Activated T-helper 2 cell treated with anti-CD3 and anti-CD28 coated beads, Interferon-gamma antibody, Interleukin-2, Interleukin-4, amounts not matched to agents 10 μg/mL and 5 μg/mL and 100 μg/mL, durations not matched to agents 14 hours and 24 hours and 36 hours (primary cell): ENCODE data around the gene CAMK2N2. TPM values are rescaled to one million over a fixed set of nuclear protein-coding genes. Genes with fewer than 3 reads are reported as not detected.

ENCODE experiments used
- DNase-seq: peaks from one replicate; pipeline ENCODE4 v3.0.0; 2021; ENCODE audit warnings: low spot score
- H3K27ac Mint-ChIP-seq: one replicate; pipeline ENCODE4 v1.8.0; 2021; ENCODE audit warnings: mixed read lengths
- H3K27me3 Mint-ChIP-seq: one replicate; pipeline ENCODE4 v1.8.0; 2021; ENCODE audit warnings: low read depth, mixed read lengths
- H3K36me3 Mint-ChIP-seq: one replicate; pipeline ENCODE4 v1.8.0; 2021; ENCODE audit warnings: low read depth, mixed read lengths
- H3K4me1 Mint-ChIP-seq: one replicate; pipeline ENCODE4 v1.8.0; 2021; ENCODE audit warnings: low read depth, mixed read lengths
- H3K4me3 Mint-ChIP-seq: one replicate; pipeline ENCODE4 v1.8.0; 2021; ENCODE audit warnings: low read depth, mild to moderate bottlenecking, moderate library complexity, mixed read lengths
- H3K9me3 Mint-ChIP-seq: one replicate; pipeline ENCODE4 v1.8.0; 2021; ENCODE audit warnings: mixed read lengths
- intact Hi-C: fragments of 100-400 bp; cut with micrococcal nuclease; formaldehyde crosslinking; loops from one replicate; pipeline ENCODE4 v1.15.1; 2023
- total RNA-seq: library from RNA; stranded (reverse); gene quantifications from 2 replicates; pipeline ENCODE4 v1.2.3, GENCODE V29; 2022

Gene CAMK2N2
- total RNA-seq, 1 donor from 2014 or later: 0.18 TPM

DNA sequence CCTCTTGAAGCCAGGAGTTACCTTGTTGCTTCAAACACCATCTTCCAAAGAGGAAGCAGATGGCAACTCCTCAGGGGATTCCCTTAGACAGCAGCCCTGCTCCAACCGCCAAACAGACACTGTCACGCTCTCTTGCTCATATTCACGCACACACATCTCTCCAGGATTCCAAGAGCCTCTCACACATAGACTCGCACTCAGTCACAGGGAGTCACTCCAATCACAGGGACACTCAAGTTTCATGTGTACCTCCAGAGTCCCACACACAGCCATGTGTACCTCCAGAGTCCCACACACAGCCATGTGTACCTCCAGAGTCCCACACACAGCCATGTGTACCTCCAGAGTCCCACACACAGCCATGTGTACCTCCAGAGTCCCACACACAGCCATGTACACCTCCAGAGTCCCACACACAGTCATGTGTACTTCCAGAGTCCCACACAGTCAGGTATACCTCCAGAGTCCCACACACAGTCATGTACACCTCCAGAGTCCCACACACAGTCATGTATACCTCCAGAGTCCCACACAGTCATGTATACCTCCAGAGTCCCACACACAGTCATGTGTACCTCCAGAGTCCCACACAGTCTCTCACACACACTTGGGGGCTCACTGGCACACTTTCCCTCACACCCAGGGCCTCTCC is 25.8 kb downstream of the CAMK2N2 start:
- Mint-ChIP-seq H3K27ac (no peak overlapping the region), H3K9me3 (no peaks in the 10 kb centered on the region), H3K4me1 (peaks cover 3% of the 10 kb centered on the region), H3K4me3 (no peak overlapping the region), H3K36me3 (no peaks in the 10 kb centered on the region), H3K27me3 (peaks cover 22% of the 10 kb centered on the region)
- intact Hi-C loops: no loop called here
- DNase-seq: no peak

DNA sequence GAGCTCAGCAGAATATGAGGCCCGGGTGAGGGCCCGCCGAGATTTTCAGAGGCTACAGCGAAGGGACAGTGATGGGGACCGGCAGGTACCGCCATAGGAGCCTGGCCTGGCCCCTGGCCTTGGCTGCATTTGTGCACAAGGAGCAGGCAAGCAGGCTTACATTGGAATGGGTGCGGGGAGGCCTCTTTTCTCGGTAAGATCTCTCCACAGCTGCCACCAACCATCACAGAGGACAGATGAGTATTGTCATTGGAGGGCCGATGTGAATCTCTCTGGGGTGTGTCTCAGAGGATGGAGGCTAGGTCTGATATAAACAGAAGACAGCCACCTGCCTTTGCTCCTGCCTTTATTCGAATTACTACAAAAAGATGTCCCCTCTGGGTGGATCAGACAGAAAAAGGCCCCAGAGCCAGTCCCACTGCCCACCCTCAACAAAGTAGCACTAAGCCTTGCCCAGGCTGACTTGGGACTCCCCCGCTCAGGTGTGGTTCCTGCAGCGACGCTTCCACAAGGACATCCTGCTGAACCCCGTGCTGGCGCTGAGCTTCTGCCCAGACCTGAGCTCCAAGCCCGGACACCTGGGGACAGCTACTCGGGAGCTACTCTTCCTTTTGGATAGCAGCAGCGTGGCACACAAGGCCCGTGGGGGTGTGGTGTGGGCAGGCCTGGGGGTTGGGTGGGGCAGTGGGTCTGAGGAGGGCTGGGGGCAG is 26.5 kb downstream of the CAMK2N2 start:
- Mint-ChIP-seq H3K27me3 (peaks cover 22% of the 10 kb centered on the region), H3K27ac (no peak overlapping the region), H3K9me3 (no peaks in the 10 kb centered on the region), H3K4me3 (no peak overlapping the region), H3K36me3 (no peaks in the 10 kb centered on the region), H3K4me1 (peaks cover 3% of the 10 kb centered on the region)
- DNase-seq: no peak
- intact Hi-C loops: no loop called here

DNA sequence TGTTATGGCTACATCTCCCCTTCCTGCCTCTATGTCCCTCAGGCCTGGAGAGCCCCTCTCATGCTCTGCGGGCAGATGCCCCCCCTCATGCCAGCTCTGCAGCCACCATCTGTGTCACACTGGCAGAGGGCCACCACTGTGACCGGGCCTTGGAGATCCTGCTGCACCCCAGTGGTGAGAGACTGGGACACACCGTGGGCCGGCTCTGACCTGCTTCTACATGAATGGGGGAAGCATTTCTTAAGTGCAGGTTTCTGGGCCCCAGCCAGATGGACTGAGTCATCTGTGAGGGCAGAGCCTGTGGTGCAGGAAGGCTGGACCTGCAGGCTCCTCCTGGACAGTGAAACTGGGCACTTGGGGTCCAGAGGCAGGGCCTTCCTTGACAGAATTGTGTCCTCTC is 27.1 kb downstream of the CAMK2N2 start:
- Mint-ChIP-seq H3K36me3 (no peaks in the 10 kb centered on the region), H3K27ac (no peak overlapping the region), H3K4me3 (no peak overlapping the region), H3K4me1 (peaks cover 3% of the 10 kb centered on the region), H3K27me3 (peaks cover 22% of the 10 kb centered on the region), H3K9me3 (no peaks in the 10 kb centered on the region)
- DNase-seq: no peak
- intact Hi-C loops: no loop called here

DNA sequence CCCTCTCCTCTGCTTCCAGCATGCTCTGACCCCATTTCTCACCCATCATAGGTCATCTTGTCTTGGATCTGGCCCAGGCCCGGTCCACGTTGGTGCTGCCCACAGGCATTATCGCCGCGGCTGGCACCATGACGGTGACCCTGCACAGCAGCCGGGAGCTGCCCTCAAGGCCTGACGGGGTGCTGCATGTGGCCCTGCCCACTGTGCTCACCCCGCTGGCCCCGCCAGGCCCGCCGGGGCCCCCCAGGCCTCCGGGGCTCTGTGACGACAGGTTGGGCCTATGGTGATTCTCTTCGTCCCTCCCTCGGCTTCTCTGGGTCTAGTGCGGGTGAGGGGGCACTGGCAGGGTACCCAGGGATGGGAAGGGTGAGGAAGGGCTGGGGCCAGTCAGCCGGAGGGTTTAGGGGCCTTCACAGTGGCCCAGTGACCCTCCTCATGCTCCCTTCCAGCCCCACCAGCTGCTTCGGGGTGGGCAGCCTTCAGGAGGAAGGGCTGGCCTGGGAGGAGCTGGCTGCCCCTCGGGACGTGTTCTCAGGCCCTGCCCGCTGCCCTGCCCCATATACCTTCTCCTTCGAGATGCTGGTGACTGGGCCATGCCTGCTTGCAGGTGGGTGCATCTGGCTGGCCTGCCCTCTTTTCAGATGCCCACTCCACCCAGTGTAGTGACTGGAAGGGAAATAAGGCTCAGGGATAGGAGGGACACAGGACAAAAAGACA is 28.1 kb downstream of the CAMK2N2 start:
- no peak overlapping the region for H3K27ac Mint-ChIP-seq
- intact Hi-C loops: no loop called here
- DNase-seq: no peak
- H3K27me3 Mint-ChIP-seq: peaks cover 32% of the 10 kb centered on the region
- peaks cover 6% of the 10 kb centered on the region for H3K4me1 Mint-ChIP-seq
- no peaks in the 10 kb centered on the region for H3K9me3 Mint-ChIP-seq
- H3K36me3 Mint-ChIP-seq: no peaks in the 10 kb centered on the region
- H3K4me3 Mint-ChIP-seq: no peak overlapping the region

DNA sequence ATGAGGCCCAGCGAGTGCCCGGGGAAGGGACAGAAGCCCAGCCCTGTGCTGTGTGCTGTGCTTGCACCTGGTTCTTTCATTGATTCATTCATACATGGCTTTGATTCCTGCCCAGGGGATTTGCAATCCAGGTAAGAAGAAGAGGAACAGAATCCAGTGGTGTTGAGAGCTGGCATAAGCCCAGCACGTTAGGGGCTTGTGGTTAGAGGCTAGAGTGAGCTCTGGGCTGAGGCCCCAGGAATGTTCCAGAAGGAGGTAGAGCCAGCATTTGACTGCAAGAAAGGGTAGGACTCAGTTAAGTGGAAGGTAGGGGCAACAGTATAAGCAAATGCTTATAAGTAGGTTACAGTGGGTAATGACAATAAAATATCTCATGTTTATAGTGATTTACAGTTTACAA is 29.7 kb downstream of the CAMK2N2 start:
- intact Hi-C loops: no loop called here
- Mint-ChIP-seq H3K36me3 (no peaks in the 10 kb centered on the region), H3K27ac (no peak overlapping the region), H3K4me1 (peaks cover 6% of the 10 kb centered on the region), H3K9me3 (no peaks in the 10 kb centered on the region), H3K27me3 (peaks cover 42% of the 10 kb centered on the region), H3K4me3 (peak overlapping the region; percentile 30)
- DNase-seq: no peak

DNA sequence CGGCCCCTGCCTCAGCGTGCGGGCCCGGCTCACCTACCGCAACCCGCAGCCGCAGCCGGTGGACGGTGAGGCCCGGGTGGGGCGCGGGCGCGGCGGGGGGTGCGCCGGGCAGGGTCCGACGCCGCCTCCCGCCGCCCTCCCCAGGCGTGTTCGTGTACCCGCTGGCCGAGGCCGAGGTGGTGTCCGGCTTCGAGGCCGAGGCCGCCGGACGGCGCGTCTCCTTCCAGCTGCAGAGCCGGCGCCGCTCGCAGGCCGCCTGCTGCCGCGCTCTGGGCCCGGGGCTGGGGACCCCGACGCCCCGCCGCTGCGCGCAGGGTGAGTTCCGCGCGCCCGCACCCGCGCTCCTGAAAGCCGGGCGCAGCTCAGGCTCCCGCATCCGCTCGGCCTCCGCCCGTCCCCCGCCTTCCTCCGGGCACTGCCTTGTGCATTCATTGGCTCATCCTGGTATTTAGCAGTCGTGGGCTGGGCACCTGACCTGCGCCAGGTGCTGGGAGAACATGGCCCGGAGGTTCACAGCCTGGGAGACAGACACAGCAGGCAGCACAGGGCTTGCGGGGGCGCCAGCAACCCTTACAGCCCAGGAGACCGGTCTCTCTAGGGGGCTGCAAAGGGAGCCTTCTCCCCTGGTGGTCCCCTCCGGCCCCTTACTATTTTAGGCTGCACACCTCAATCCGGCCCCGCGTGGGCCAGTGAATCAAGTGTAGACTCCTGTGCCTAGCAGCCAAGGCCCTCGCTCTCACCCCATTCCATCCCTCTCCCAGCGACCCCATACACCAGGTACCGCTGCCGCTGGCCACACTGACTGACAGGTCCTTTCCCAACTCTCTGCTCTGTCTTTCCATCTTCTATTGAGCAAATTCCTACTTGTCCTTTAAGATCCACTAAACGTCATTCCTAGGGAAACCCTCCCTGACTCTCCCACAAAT is 30.5 kb downstream of the CAMK2N2 start:
- Mint-ChIP-seq H3K27me3 (peaks cover 47% of the 10 kb centered on the region), H3K4me3 (peak overlapping the region; percentile 52), H3K27ac (no peak overlapping the region), H3K4me1 (peaks cover 6% of the 10 kb centered on the region), H3K36me3 (no peaks in the 10 kb centered on the region), H3K9me3 (no peaks in the 10 kb centered on the region)
- DNase-seq: no peak
- intact Hi-C loops: no loop called here

DNA sequence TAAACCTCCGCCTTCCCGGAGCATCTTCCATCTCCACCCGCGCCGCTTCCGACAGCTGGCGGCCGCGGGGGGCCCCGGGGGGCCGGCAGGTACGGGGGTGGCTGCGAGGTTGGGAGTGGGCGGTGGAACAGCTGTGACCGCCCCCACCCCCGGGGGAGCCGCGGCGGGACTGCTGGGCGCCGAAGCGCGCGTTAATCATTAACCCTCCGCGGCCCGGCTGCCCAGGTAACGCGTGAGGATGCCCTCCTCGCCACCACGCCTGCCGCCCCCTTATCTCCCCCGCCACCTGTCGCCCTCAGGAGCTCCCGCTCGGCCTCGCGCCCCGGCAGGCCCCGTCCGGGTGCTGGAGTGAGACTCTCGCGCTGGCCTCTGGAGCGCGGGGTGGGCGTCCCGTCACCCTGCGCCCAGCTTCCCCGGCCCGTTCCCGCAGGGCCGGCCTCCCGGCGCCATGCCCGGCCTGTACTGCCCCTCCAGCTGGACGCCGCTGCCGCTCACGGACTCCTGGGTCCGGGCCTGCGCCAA is 31.2 kb downstream of the CAMK2N2 start:
- Mint-ChIP-seq H3K9me3 (no peaks in the 10 kb centered on the region), H3K4me1 (peaks cover 6% of the 10 kb centered on the region), H3K27me3 (peaks cover 52% of the 10 kb centered on the region), H3K4me3 (no peak overlapping the region), H3K36me3 (no peaks in the 10 kb centered on the region), H3K27ac (no peak overlapping the region)
- no peak for DNase-seq
- intact Hi-C loops: no loop called here

DNA sequence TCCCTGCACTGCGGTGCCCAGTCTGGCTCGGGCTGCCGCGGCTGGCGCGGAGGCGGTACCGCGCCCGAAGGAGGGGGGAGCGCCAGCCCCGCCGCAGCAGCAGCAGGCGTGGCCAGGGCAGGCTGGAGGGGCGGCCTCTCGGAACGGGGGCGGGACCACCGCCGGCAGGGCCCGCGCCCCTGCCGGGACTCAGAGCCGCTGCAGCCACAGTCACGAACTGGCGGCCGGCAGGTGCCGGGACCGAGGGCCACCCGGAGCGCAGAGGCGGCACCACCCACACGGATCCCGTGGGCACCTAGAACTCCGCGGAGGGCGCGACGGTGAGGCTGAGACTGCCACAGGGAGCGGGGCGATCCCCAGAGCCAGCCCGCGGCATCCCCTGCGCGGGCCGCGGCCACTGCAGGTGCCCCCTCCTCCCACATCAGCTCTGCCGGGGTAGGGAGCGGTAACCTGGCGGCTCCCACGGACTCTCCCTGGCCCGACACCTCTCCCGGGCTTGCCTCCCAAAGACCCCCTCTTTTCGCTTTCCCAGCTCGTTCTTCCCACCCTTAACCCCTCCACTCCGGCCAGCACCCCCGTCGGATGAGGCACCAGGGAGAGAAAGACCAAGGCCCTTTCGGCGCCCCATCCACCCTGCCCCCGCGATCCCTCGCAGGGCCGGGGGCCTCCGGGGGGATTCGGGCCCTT is 31.8 kb downstream of the CAMK2N2 start, which contains the start of gene VWA5B2:
TSS of gene VWA5B2 (plus strand) at position 192 of the 687 bp plus-strand sequence. CDS start 944 bp downstream, outside the sequence.
- Mint-ChIP-seq H3K4me1 (peaks cover 6% of the 10 kb centered on the region), H3K27me3 (peaks cover 53% of the 10 kb centered on the region), H3K36me3 (no peaks in the 10 kb centered on the region), H3K27ac (no peak within 1 kb of the TSS), H3K9me3 (no peaks in the 10 kb centered on the region), H3K4me3 (peak within 1 kb of the TSS; percentile 61)
- peak; percentile 54 for DNase-seq
- intact Hi-C loops: no loop called here

DNA sequence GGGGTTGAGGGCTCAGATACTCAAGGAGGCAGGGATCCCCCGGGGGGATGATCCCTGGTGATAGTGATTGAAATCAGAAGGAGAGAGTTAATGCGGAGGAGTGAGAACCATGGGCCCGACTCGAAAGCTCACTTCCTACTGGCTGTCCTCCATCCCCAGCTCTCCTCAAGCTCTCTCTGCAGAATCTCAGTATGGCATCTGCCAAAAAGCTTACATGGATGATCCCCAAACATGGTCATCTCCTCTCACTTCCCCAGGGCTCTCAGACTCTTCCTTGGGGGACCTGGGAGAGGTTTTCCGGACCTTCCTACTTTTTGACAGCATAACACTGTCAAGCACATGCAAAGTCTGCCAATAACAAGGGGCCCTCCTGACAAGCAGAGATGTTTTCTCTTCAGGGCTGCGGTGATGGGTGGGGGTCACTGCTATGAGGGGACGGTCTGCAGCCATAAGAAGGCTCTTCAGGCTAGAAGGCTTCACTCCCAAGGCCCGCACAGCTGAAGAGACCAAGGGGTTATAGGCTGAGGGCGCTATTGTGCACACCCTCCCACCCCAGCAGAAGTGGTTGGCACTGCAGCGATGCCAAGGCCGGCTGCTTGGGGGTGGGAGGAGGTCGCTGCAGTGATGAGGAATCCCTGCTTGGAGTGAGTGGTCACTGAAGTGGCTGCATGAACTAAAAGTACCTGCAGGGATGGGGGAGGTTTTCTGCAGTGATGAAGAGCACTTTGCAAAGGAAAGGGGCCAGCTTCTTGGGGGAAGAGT is 32.8 kb downstream of the CAMK2N2 start:
- DNase-seq: no peak
- intact Hi-C loops: no loop called here
- Mint-ChIP-seq H3K4me1 (peaks cover 6% of the 10 kb centered on the region), H3K27ac (no peak overlapping the region), H3K27me3 (peaks cover 55% of the 10 kb centered on the region), H3K36me3 (no peaks in the 10 kb centered on the region), H3K4me3 (peak overlapping the region; percentile 61), H3K9me3 (no peaks in the 10 kb centered on the region)

DNA sequence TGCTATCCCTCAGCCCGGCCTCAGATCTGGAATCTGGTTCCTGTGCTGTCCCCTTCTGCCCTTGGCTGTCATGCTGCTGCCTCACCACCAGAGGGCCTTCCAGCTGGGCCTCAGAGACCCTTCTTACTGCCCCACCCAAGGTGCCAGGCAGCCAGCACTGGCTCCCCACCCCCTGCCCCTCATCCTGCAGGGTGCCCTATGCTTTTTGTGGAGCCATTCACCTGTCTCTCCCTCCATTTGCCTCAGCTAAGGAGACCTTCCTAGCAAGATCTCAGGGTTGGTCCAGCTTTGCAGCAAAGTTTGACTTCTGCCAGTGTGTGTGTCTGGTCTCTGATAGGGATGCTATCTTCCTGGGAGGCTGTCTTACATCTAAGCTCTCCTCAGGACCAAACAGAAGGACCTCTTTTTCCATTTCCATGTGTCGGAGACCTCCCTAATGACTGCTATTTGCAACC is 33.8 kb downstream of the CAMK2N2 start:
- Mint-ChIP-seq H3K36me3 (no peaks in the 10 kb centered on the region), H3K9me3 (no peaks in the 10 kb centered on the region), H3K4me1 (peaks cover 6% of the 10 kb centered on the region), H3K27me3 (peaks cover 52% of the 10 kb centered on the region), H3K4me3 (no peak overlapping the region), H3K27ac (no peak overlapping the region)
- peak; percentile 26 for DNase-seq
- intact Hi-C loops: loop anchor here (1.0 to 2.0 kb wide), 2 partner anchors 23 to 61 kb away; no protein-coding TSS in a partner anchor

DNA sequence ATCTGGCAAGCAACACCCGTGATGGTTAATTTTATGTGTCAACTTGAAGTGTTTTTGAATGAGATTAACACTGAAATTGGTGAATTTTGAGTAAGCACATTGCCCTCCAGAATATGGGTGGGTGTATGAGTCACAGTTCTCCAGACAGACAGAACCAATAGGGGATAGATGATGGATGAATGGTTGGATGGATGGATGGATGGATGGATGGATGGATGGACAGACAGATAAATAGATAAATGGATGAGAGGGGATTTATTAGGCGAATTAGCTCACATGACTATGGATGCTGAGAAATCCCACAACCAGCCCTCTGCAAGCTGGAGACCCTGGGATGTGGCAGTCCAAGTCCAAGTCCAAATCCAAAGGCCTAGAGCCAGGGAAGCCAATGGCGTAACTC is 37.4 kb downstream of the CAMK2N2 start:
- Mint-ChIP-seq H3K9me3 (no peaks in the 10 kb centered on the region), H3K36me3 (no peaks in the 10 kb centered on the region), H3K27ac (no peak overlapping the region), H3K27me3 (peaks cover 32% of the 10 kb centered on the region), H3K4me3 (no peak overlapping the region), H3K4me1 (peaks cover 3% of the 10 kb centered on the region)
- no peak for DNase-seq
- intact Hi-C loops: no loop called here
